ENCODE measurements around the gene IL2.

DNA sequence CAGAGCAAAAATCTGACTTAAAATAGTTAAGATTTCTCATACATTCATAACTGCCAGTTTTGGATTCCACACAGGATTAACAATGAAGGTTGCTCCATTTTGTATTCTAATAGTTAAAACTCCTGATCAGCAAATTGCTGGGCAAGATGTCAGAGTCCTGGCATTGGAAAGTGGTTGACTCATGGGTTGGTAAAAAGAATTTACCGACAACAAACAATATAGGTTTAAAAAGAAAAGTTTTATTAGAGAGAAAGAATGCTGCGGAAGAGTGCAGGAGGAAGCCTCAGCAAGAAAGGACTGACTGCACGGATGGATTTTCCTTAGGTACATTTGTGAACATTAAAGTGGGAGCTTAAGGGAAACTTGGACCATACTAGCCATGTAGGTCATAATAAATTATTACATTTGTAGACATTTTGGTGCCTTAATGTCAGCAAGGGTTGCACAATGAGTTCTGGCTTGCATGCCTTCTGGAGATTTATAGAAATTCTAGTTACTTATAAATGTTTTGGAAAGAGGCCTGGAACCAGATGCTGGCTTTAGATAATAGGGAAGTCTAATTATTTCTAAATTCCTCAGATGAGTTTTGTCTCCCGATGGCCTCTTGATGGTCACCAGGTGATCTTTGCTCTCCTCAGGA is 25.4 kb upstream of the IL2 start:
- no peak for TF ChIP-seq EZH2 (IDR thresholded peaks at IDR 0.05; ENCODE audit: low read depth)
- TF ChIP-seq, protein P1, sequence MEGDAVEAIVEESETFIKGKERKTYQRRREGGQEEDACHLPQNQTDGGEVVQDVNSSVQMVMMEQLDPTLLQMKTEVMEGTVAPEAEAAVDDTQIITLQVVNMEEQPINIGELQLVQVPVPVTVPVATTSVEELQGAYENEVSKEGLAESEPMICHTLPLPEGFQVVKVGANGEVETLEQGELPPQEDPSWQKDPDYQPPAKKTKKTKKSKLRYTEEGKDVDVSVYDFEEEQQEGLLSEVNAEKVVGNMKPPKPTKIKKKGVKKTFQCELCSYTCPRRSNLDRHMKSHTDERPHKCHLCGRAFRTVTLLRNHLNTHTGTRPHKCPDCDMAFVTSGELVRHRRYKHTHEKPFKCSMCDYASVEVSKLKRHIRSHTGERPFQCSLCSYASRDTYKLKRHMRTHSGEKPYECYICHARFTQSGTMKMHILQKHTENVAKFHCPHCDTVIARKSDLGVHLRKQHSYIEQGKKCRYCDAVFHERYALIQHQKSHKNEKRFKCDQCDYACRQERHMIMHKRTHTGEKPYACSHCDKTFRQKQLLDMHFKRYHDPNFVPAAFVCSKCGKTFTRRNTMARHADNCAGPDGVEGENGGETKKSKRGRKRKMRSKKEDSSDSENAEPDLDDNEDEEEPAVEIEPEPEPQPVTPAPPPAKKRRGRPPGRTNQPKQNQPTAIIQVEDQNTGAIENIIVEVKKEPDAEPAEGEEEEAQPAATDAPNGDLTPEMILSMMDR (conservative IDR thresholded peaks at IDR 0.05): no peak

All from PC-9 (cell line).